GM18867 (cell line): ENCODE measurements around the gene HSD17B3.
"Not testable (repeated sequence)": the region's sequence is repeated elsewhere in the genome, so short reads cannot be mapped to it uniquely, and the experiment has no call there.

Experiments used
- ATAC-seq: cut with Tn5 transposase; IDR thresholded peaks from one replicate; pipeline ENCODE4 v1.9.1; 2021; ENCODE audit warnings: mild to moderate bottlenecking, moderate library complexity; ENCODE audit not compliant: unreplicated experiment

HSD17B3 gene

GRCh38 chr9:96309850-96310249 is 7.9 kb upstream of the HSD17B3 start:
- ATAC-seq, result no peak

DNA sequence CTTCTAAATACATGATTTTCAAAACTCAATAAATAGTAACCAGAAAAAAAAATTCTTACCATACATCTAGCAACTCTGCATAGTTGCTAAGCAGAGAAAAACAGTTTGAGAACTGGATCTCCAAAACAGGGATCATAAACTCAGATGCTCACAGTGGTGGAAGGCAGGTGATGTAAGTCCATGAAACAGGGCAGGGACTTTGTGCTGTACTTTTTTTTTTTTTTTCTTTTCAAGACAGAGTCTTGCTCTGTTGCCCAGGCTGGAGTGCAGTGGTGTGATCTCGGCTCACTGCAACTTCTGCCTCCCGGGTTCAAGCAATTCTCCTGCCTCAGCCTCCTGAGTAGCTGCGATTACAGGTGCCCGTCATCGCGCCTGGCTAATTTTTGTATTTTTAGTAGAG is 5.0 kb upstream of the HSD17B3 start:
- ATAC-seq, result not testable (repeated sequence)

- no peak for ATAC-seq
Measured at GRCh38 chr9:96305171-96305570, 3.2 kb upstream of the HSD17B3 start.

DNA sequence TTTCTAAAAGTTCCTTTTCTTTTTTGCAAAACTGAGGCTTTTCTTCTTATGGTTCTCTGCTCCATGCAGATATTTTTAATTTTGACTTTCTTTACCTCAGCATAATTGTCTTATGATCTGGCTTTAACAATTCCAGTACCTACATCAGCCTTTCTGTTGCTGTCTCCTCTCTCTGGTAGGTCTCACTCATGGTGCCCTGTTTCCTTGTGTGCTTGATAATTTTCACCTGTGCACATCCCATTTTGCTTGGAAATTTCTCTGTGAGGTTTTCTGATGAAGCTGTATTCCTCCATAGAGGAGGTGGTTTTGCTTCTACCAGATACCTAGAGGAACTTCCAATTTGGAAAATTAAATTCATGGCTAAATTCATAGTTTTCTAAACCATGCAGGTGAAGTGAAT is 2.3 kb upstream of the HSD17B3 start:
- ATAC-seq, result no peak

DNA sequence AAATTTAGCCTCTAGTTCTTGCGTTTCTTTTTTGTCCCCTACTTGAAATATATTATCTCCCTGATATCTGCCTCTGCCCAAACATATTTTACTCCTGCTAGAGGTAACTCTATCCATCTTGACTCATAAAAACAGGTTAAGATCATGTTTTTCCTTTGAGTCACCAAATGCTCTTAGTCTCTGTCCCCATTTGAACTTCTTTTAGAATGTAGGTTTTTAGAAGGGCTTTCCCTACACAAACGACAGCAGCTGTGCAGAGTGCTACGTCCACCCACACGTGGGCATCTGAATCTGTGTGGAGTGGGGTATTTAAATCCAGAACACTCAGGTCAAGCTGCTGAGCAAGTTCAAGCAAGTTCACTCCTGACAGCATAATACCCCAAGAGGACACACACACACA is 2.2 kb downstream of the HSD17B3 start:
- no peak for ATAC-seq

DNA sequence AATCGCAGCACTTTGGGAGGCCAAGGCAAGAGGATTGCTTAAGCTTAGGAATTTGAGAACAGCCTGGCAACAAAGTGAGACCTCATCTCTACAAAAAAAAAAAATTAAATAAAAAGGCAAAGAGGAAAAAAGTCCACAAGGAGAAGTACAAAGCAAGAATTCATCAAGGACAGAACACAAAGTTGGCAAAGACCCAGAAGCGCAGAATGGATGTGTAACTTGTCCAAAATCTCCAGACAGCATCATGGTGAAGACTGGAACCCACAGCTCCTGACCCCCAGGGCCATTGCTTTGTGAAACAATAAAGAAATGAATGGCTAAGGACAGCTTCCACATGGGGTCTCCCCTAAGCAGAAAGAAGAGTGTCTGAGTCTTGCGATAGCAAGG is 7.8 kb downstream of the HSD17B3 start:
- no peak for ATAC-seq

GRCh38 chr9:96293498-96294158 is 8.3 kb downstream of the HSD17B3 start:
- no peak for ATAC-seq

GRCh38 chr9:96289392-96289791 is 12.6 kb downstream of the HSD17B3 start:
- ATAC-seq, result no peak

DNA sequence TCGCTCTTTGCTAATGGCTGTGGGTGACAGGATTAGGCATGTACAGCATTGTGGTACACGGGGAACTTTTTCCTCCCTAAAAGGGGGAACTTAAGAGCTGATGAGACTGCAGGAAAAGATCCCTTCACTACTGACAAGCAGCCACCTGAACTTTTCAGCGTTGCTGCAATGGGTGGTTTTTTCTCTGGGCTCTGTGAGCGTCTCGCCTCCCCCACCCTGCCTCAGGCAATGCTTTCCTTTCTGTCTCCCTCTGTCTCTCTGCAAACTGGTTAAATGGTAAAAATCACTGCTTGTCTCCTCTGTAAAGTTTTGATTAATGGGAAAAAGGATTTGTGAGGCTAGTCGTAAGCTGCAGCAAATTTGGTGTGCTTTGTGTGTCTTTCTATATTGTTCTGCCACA is 20.3 kb downstream of the HSD17B3 start:
- no peak for ATAC-seq

- ATAC-seq, result no peak
Measured at GRCh38 chr9:96279932-96280331, 22.0 kb downstream of the HSD17B3 start.

DNA sequence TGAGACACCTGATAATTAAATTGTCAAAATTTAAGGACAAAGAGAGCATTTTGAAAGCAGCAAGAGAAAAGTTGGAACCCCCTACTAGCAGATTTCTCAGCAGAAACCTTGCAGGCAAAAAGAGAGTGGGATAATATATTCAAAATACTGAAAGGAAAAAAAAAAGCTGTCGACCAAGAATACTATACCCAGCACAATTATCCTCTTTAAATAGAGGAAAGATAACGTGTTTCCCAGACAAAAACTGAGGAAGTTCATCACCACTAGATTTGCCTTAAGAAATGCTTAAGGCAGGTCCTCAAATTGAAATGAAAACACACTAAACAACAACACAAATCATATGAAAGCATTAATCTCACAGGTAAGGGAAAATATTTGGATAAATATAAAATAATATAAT is 27.0 kb downstream of the HSD17B3 start:
- no peak for ATAC-seq

DNA sequence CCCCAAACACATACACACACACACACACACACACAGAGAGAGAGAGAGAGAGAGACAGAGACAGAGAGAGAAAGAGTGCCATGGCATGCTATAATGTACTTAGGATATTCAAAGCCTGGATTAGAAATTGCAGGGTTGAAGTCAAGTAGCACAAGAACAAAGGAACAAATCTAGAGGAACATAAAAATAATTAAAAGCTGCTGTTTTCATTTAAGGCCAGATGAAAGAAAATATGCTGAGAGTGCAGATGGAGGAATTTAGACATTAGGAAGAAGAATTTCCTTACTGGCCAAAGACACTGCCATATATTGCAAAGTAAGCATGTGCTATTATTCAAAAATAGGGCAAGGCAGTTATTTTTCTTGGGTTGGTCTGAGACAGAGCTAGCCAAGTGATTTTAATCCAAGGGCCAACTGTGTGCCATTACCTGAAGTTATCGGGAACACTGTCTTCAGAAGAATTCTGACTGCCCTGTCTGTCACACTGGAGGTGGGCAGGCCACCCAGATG is 31.7 kb downstream of the HSD17B3 start:
- no peak for ATAC-seq

DNA sequence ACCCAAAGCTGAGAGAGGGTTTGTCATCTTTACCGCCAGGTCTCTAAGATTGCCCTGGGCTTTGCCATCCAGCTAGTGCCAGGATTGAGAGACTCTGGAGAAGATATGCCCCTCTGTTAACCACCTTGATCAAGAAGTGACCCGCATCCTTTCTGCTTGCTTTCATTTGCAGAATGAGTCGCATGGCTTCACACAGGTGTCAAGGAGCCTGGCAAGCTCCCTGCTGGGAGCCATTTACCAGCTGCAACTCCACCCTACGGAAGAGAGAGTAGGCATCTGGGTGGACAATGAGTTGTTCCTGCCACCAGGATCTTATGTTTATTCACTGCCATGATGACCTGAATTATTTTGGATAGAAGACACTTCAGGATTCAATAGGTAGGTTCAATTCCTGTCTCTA is 43.0 kb downstream of the HSD17B3 start:
- ATAC-seq, result no peak

DNA sequence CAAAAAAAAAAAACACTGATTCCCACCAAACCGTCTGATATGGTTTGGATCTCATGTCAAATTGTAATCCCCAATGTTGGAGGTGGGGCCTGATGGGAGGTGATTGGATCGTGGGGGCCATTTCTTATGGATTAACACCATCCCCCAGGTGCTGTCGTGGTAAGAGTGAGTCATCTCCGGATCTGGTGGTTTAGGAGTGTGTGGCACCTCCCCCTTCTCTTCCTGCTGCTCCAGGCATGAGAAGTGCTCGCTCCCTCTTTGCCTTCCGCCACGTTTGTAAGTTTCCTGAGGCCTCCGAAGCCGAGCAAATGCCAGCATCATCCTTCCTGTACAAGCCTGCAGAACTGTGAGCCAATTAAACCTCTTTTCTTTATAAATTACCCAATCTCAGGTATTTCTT is 45.2 kb downstream of the HSD17B3 start:
- no peak for ATAC-seq

- ATAC-seq, result no peak
Measured at GRCh38 chr9:96255698-96256097, 46.3 kb downstream of the HSD17B3 start.

- ATAC-seq, result peak; percentile 59
Measured at GRCh38 chr9:96253059-96253696, 48.8 kb downstream of the HSD17B3 start.

DNA sequence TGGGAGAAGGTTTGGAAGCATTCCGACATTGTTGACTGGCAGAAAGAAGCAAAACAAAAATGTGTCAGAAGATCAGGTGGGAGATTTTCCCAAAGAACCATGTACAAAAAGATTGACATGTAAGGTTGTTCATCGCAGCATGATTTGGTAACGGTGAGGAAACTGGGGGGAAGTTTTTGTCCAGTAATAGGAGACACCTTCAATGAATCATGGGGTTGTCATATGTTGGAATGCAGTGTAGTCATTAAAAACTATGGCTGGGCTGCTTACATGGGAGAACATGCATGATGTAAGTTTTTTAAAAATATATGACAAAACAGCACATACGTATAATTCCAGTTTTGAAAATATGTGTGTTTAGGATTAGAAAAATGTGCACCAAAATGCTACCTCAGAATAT is 50.5 kb downstream of the HSD17B3 start:
- no peak for ATAC-seq

DNA sequence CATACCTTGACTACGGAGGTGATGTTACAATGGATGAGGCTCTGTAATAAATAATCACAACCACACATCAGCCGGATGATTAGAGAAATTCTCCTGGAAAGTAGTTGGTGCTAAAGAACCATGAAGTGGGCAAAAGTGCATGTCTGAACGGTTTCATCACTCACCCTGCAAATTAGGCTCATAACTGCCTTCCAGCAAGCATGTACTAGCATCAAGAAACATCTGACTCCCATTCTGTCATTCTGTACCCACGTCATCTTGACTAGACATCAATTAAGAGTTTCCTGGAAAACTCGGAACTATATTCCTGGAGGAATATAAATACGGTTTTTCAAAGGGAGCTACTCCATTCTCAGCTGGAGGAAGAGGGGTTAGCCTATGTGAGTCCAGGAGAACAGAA is 52.2 kb downstream of the HSD17B3 start:
- no peak for ATAC-seq

DNA sequence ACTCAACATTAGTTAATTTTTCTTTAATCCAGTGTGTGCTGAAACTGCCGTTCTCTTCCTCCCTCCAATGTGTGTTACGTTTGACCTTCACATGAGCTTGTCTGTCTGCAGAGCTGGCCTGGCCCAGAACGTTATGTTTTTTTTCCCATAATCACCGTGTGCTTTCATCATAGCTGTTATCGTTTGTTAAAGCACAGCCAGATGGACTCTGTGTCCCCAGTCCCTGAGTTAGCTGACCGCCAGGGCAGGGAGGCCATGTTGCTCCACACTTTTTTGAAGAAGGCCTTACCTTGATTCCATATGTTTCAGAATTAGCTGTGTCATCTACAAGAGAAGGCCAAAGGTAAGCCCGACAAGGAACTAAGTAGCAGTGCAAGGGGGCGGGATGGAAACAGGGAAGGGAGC is 55.7 kb downstream of the HSD17B3 start:
- ATAC-seq, result no peak

DNA sequence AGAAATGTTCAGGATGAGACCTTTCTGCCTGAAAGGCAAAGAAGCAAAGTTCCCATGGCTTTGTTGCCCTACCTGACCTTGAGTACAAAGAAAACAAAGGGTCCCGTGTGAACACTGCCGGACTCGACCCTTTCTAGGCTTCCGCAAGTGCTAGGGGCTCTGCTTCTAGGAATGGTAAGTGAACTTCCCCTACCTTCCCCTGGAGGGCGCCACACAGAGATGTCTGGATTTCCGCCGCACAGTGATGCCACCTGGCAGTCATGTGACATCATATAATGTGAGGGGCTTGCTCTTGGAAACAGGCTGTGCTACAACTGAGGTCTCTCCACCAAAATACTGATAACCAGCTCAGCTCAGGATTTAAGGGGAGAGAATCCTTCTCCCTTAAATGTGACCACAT is 56.6 kb downstream of the HSD17B3 start:
- no peak for ATAC-seq

DNA sequence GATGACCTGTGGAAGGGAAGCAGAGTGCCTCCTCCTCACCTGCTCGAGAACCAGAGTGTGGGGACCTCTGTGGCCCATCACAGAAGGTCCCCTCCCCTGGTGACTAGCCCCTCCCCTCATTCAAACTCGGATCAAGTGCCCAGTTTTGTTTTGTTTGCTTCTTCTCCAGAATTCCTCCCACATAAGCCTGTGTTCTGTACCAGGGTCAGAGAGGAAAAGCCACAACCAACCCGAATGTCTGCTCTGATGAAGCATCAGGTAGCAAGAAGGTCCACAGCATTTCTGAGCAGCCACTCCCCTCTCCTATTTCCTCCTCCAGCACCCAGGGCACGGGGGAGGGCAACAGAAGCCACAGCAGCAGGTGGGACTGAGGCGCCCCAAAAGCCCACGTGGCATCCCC is 58.2 kb downstream of the HSD17B3 start:
- ATAC-seq, result no peak

GRCh38 chr9:96242811-96243210 is 59.2 kb downstream of the HSD17B3 start:
- ATAC-seq, result no peak

- ATAC-seq, result peak; percentile 88
Measured at GRCh38 chr9:96241391-96241809, 60.6 kb downstream of the HSD17B3 start.
